Sigmoid colon (tissue), 4 donors: ENCODE measurements around the gene RIPK1.

Experiments used
- CTCF ChIP-seq, 4 experiments: fragments of 450-650 bp in 3 of 4; fragments of 200-600 bp in 1 of 4; IDR thresholded peaks; one replicate each; pipeline ENCODE4 v1.5.1; 2016 to 2019; ENCODE audit warnings: antibody characterized with exemption in 4 of 4, mild to moderate bottlenecking in 3 of 4, moderate library complexity in 2 of 4
- EP300 ChIP-seq, 4 donors: sonication (generic); formaldehyde crosslinking; IDR thresholded peaks; one replicate each; pipeline ENCODE4 v1.6.1; 2017; ENCODE audit warnings: antibody characterized with exemption in 4 of 4

DNA sequence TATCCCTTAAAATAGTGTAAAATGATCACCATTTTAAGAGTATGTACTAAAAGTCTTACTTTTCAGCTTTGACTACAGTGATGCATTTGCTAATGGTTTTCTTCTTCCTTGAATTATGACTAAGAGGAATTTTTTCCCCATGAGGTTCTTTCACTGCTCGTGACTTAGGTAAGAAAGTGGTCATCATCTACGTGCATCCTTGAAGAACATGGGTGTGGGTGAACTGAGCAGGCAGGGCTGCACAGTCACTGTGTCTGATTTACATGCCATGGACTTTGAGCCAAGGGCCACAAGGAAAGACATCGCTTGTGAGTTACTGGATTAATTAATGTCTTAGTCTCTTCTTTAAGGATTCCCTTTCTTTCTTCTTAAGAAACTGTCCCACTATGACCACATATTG lies 35.3 kb upstream of the RIPK1 start:
- TF ChIP-seq EP300 (IDR thresholded peaks at IDR 0.05) = no peak
- no peak for TF ChIP-seq CTCF (IDR thresholded peaks at IDR 0.05)
